ENCODE results near the gene NHSL1. TPM values are rescaled to one million over a fixed set of nuclear protein-coding genes. Genes with fewer than 3 reads are reported as not detected.

NHSL1 gene
- total and polyA plus RNA-seq, 7 donors, result 0.08 to 2.3 (median 1.2) TPM

DNA sequence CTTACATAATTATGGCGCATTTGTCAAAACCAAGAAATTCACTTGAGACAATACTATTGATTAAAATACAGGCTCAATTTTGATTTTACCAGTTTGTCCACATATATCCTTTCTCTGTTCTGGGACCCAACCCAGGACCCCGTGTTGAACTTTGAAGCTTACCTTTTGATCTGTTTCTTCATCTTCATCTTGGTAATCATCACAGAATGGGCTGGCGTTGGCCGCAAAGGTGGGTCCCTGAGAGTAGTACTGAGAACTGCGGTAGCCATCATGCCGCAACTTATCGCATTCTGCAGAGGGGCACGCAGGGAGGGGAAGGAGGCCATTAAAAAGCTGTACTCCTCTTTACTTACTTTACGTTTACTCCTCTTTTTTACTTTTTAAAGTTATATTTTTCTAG, 26.1 kb downstream of the NHSL1 start:
- no peak for DNase-seq
- no peaks in the 10 kb centered on the region for H3K4me1 ChIP-seq
- no peaks in the 10 kb centered on the region for H3K9me3 ChIP-seq
- TF ChIP-seq, protein P1, sequence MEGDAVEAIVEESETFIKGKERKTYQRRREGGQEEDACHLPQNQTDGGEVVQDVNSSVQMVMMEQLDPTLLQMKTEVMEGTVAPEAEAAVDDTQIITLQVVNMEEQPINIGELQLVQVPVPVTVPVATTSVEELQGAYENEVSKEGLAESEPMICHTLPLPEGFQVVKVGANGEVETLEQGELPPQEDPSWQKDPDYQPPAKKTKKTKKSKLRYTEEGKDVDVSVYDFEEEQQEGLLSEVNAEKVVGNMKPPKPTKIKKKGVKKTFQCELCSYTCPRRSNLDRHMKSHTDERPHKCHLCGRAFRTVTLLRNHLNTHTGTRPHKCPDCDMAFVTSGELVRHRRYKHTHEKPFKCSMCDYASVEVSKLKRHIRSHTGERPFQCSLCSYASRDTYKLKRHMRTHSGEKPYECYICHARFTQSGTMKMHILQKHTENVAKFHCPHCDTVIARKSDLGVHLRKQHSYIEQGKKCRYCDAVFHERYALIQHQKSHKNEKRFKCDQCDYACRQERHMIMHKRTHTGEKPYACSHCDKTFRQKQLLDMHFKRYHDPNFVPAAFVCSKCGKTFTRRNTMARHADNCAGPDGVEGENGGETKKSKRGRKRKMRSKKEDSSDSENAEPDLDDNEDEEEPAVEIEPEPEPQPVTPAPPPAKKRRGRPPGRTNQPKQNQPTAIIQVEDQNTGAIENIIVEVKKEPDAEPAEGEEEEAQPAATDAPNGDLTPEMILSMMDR (IDR thresholded peaks at IDR 0.05), result no peak
- H3K27ac ChIP-seq, result no peak overlapping the region
- H3K27me3 ChIP-seq (ENCODE audit: insufficient read depth in 3 of 3, low read length in 2 of 3), result no peaks in the 10 kb centered on the region
- no peak overlapping the region for H3K4me3 ChIP-seq
- ATAC-seq, result no peak
- intact Hi-C loops (cut with DNase I), result no loop called here
- WGBS, 3 donors, result 91 to 96% (median 96%) methylated on average over 9 of the region's 9 CpGs
- H3K36me3 ChIP-seq (ENCODE audit: insufficient read depth in 1 of 2, low read depth in 1 of 2), result peaks cover 0 to 8% of the 10 kb centered on the region in 2 donors

DNA sequence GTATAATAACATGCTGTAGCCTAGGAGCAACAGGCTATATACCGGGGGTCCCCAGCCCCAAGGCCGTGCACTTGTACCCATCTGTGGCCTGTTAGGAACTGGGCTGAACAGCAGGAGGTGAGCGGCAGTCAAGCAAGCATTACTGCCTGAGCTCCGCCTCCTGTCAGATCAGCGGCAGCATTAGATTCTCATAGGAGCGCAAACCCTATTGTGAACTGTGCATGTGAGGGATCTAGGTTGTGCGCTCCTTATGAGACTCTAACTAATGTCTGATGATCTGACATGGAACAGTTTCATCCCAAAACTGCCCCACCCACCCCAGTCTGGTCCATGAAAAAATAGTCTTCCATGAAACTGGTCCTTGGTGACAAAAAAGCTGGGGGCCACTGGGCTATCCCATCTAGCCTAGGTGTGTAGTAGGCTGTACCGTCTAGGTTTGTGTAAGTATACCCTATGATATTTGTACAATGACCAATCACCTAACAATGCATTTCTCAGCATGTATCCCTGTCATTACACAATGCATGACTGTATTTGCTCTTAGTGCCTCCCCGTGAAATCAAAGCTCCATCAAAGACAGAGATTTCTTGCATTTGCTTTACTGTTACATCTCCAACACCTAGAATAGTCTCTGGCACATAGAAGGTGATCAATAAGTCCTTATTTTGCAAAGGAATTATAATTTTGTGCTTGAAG, 30.8 kb downstream of the NHSL1 start:
- Histone ChIP-seq H3K4me1 (no peaks in the 10 kb centered on the region), H3K27me3 (ENCODE audit: insufficient read depth in 3 of 3, low read length in 2 of 3) (no peaks in the 10 kb centered on the region), H3K27ac (no peak overlapping the region), H3K9me3 (no peaks in the 10 kb centered on the region), H3K4me3 (no peak overlapping the region), H3K36me3 (ENCODE audit: insufficient read depth in 1 of 2, low read depth in 1 of 2) (peaks cover 0 to 8% of the 10 kb centered on the region in 2 donors)
- ATAC-seq (no peak), DNase-seq (no peak)
- TF ChIP-seq, protein P1 (IDR thresholded peaks at IDR 0.05), result no peak
- 94 to 95% (median 95%) methylated on average over 9 of the region's 9 CpGs for WGBS, 3 donors
- intact Hi-C loops (cut with DNase I), result no loop called here

DNA sequence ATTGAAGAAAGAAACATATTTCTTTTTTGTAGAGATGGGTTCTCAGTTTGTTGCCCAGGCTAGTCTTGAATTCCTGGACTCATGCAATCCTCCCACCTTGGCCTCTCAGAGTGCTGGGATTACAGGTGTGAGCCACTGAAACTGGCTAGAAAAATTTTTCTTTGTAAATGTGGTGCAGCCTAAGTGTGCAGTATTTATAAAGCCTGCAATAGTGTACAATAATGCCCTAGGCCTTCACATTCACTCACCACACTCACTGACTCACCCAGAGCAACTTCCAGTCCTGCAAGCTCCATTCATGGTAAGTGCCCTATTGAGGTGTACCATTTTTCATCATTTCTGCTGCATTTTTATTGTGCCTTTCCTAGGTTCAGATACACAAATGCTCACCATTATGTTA, 31.4 kb downstream of the NHSL1 start:
- ATAC-seq (no peak), DNase-seq (no peak)
- no peak overlapping the region for H3K27ac ChIP-seq
- peaks cover 0 to 8% of the 10 kb centered on the region in 2 donors for H3K36me3 ChIP-seq (ENCODE audit: insufficient read depth in 1 of 2, low read depth in 1 of 2)
- no peaks in the 10 kb centered on the region for H3K4me1 ChIP-seq
- intact Hi-C loops (cut with DNase I), result no loop called here
- TF ChIP-seq, protein P1 (IDR thresholded peaks at IDR 0.05), result no peak
- H3K27me3 ChIP-seq (ENCODE audit: insufficient read depth in 3 of 3, low read length in 2 of 3), result no peaks in the 10 kb centered on the region
- no peaks in the 10 kb centered on the region for H3K9me3 ChIP-seq
- no peak overlapping the region for H3K4me3 ChIP-seq

GRCh38 chr6:138465007-138465645, 34.2 kb downstream of the NHSL1 start:
- ATAC-seq, result no peak
- WGBS, 3 donors, result 45 to 78% (median 74%) methylated on average over 1 of the region's 1 CpG
- no peak overlapping the region for H3K4me3 ChIP-seq
- intact Hi-C loops (cut with DNase I), result no loop called here
- TF ChIP-seq, protein P1 (IDR thresholded peaks at IDR 0.05), result no peak
- DNase-seq, result no peak
- no peaks in the 10 kb centered on the region for H3K9me3 ChIP-seq
- no peaks in the 10 kb centered on the region for H3K4me1 ChIP-seq
- no peaks in the 10 kb centered on the region for H3K27me3 ChIP-seq (ENCODE audit: insufficient read depth in 3 of 3, low read length in 2 of 3)
- H3K36me3 ChIP-seq (ENCODE audit: insufficient read depth in 1 of 2, low read depth in 1 of 2), result peaks cover 0 to 8% of the 10 kb centered on the region in 2 donors
- H3K27ac ChIP-seq, result no peak overlapping the region

Data from psoas muscle (tissue), 8 donors.